Measurements from ENCODE around the gene FOSL2.

GRCh38 chr2:28405537-28405936 is 12.9 kb downstream of the FOSL2 start:
- TF ChIP-seq CTCF (conservative IDR thresholded peaks at IDR 0.05; ENCODE audit: low read depth, low read length): no peak
- no peak for TF ChIP-seq EZH2 (IDR thresholded peaks at IDR 0.05; ENCODE audit: borderline replicate concordance, low read depth, low read length, poor library complexity, severe bottlenecking)

Data from A673 (cell line).